Activated CD8-positive, alpha-beta memory T cell treated with anti-CD3 and anti-CD28 coated beads, Interleukin-2, amount 50 U/mL, for 4 hours (primary cell): ENCODE results near the gene MAP3K4.
"Not testable (repeated sequence)": the region's sequence is repeated elsewhere in the genome, so short reads cannot be mapped to it uniquely, and the experiment has no call there.

Experiments used
- DNase-seq: peaks from one replicate; pipeline ENCODE4 v3.0.0-alpha.2; 2020

The MAP3K4 gene

DNA sequence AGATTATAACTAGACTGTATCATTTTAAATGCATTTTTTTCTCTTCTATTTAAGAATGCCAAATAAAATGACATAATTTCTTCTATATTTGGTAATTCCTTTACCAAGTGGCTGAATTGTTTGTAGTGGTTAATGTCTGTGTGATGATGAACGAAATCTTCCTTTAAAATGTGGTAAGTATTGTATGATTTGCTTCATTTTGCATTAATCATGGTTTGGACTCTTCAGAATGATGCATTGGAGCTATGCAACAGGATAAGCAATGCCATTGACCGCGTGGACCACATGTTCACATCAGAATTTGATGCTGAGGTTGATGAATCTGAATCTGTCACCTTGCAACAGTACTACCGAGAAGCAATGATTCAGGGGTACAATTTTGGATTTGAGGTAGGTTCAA, 99.6 kb downstream of the MAP3K4 start:
- no peak for DNase-seq

DNA sequence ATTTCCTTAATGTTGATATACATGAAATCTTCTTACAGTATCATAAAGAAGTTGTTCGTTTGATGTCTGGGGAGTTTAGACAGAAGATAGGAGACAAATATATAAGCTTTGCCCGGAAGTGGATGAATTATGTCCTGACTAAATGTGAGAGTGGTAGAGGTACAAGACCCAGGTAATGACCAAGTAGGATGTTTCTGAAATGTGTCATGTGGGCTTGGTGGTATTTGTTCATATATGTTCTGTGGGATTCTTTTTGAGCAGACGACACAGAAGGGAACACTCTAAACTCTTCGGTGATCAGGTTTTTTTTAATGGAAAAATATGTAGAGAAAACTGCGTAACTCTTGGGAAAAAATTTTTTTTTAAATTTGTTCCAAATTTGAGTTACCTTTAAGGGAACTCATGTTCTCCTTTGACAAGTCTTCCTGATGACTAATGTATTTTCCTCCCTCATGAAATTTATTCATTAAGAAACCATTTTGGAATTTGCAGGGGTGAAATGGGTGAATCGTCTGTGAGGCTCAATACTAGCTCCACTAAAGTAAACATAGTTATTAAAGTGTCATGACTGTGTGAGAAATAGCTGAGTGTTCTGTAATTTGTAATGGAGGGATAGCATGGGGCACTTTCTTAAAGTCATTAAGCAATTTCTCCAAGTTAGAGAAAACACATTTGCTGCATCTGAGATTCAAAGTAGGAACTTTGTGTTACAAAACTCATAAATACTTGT, 100.6 kb downstream of the MAP3K4 start:
- DNase-seq = no peak

DNA sequence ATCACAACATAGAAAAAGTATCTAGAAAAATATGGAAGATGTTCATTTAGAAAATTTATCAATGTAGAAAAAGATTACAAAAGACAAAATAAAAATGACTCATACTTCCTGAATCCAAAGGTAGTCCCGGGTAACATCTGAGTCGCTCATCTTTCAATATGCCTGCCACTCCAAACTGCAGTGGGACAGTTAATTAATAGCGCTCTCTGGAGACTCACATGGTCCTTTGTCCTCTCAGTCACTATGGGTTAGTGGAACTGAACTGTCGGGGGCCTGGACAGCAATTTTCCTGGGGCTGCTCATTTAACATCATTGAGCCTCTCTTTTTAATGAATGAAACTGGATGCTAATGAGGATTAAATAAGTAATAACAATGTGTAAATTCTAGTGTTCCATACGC, 103.4 kb downstream of the MAP3K4 start:
- no peak for DNase-seq

GRCh38 chr6:161095916-161096315, 104.3 kb downstream of the MAP3K4 start:
- no peak for DNase-seq

GRCh38 chr6:161100072-161100471, 108.5 kb downstream of the MAP3K4 start:
- DNase-seq = no peak

GRCh38 chr6:161101517-161101916, 109.9 kb downstream of the MAP3K4 start:
- no peak for DNase-seq

DNA sequence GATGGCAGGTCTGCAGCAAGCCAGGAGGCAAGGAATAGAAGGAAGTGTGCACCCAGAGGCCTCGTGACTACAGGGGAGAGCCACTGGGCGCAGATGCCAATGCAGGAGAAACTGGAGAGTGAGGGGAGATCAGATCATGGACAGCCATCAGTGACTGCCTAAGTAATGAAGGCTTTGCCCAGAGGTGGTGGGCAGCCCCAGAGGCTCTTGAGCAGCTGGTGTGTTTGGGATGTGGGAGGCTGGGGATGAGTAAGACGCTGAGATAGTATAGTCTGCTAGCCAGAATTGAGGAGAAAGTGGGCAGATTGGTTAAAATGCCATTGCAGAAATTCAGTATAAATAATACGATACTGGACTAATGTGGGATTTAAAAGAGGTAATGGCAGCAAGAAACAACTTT, 111.9 kb downstream of the MAP3K4 start:
- no peak for DNase-seq

- DNase-seq = no peak
Observed at GRCh38 chr6:161104966-161105365, 113.4 kb downstream of the MAP3K4 start.

GRCh38 chr6:161105408-161105807, 113.8 kb downstream of the MAP3K4 start:
- no peak for DNase-seq

DNA sequence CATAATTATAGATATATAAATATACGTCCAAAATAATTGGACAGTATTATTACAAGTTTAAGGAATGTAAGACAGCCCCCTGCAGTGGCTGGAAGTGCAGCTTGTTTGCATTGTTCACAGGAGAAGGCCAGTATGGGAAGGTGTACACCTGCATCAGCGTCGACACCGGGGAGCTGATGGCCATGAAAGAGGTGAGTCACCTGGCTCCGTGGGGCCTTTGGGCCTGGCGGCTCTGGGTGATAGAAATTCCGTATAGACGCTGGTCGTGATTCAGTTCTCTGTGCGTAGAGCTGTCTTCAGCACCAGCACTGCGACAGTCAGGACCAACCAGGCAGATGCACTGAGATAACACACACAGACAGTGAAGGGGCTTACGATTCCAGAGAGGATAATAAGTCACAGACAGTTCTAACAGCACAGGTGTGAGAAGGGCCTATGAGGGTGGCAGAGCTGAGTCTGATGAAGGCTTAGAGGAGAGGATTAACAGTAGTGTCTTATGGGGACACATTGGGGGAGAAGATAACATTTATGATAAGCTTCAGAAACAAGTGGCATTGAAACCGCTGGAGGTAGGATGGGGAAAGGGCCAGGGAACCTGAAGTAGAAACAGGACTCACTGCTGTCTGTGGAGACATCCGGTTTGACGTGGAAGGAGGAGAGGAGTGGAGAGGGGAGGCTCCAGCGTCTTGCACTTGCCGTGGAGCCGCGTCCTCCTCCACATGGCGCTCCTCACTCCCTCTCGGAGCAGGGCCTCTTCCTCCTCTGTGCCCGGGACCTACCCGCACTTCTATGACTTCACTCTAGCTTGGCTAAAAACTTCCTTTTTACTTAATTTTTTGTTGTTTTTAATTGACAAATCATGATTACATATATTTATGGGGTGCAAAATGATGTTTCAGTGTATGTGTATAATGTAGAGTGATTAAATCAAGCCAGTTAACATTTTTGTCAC, 116.5 kb downstream of the MAP3K4 start:
- no peak for DNase-seq

- DNase-seq = no peak
Observed at GRCh38 chr6:161108916-161109315, 117.3 kb downstream of the MAP3K4 start.

GRCh38 chr6:161109366-161109765, 117.8 kb downstream of the MAP3K4 start:
- no peak for DNase-seq

GRCh38 chr6:161110028-161110779, 118.6 kb downstream of the MAP3K4 start:
- DNase-seq = no peak

- DNase-seq = no peak
Observed at GRCh38 chr6:161111261-161111660, 119.7 kb downstream of the MAP3K4 start.

GRCh38 chr6:161115468-161115867, 123.9 kb downstream of the MAP3K4 start:
- DNase-seq = no peak

- no peak for DNase-seq
Observed at GRCh38 chr6:161116554-161116953, 125.0 kb downstream of the MAP3K4 start.

GRCh38 chr6:161117308-161117707, 125.7 kb downstream of the MAP3K4 start:
- DNase-seq = no peak

DNA sequence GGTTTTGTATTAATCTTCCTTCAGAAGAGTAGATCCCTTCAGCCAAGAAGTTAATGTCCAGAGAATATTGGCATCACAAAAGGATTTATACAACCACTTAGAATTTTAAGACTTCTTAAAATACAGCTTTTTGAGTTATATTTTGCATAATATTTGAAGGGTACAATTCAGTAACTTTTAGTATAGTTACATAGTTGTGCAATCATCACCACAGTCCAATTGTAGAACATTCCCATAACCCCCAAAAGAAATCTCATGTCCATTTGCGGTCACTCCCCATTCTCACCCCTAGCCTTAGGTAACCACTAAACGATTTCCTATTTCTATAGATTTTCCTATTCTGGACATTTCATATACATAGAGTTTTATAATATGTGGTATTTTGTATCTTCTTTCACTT, 126.4 kb downstream of the MAP3K4 start:
- no peak for DNase-seq

GRCh38 chr6:161123319-161123718, 131.8 kb downstream of the MAP3K4 start:
- not testable (repeated sequence) for DNase-seq

DNA sequence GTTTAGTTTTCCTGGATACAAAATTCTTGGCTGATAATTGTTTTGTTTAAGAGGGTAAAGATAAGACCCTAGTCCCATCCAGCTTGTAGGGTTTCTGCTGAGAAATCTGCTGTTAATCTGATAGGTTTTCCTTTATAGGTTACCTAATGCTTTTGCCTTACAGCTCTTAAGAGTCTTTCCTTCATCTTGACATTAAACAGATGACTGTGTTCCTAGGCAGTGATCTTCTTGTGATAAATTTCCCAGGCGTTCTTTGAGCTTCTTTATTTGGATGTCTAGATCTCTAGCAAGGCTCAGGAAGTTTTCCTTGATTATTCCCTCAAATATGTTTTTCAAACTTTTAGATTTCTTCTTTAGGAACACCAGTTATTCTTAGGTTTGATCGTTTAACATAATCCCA, 134.0 kb downstream of the MAP3K4 start:
- no peak for DNase-seq

DNA sequence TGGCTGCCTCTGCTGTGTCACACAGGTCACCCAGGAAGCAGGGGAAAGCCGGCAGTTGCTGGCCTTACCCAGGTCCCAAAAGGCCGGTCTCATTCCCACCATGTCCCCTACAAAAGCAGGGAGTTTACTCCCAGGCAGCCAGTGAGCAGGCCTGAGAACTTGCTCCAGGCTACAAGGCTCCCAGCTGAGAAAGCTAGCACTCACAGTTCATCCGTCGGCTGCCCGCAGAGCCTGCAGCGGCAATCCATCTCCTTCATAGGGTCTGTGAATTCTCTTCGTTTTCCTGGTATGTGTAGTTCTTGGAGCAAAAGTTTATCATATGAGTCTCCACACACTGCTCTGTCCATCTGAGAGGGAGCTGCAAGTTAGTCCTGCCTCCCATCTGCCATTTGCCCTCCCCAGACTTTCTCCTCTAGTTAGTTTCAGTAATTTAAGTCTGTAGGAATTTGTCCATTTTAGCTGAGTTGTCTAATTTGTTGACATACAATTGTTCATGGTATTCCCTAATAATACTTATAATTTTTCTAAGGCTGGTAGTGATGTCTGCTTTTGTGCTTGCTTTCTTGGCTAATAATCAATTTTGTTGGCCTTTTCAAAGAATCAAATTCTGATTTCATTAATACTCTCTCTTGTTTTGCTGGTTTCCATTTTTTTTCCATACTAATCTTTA, 135.6 kb downstream of the MAP3K4 start:
- no peak for DNase-seq

- no peak for DNase-seq
Observed at GRCh38 chr6:161128230-161128629, 136.7 kb downstream of the MAP3K4 start.

GRCh38 chr6:161128680-161129196, 137.2 kb downstream of the MAP3K4 start:
- no peak for DNase-seq
